Neural cell (in vitro differentiated cells): Measurements from ENCODE around the gene ETFB. TPM values are rescaled to one million over a fixed set of nuclear protein-coding genes. Genes with fewer than 3 reads are reported as not detected.

ENCODE experiments used
- H2AFZ ChIP-seq: fragments of 200-600, 300-800 bp; sonication (generic), shearing (Covaris generic); 2 replicates; pipeline ENCODE4 v1.6.0; 2014; ENCODE audit warnings: low read depth, mild to moderate bottlenecking, antibody characterized with exemption, low read length, moderate library complexity
- H3F3A ChIP-seq: fragments of 200-600 bp; shearing (Covaris generic); 2 replicates; pipeline ENCODE4 v1.6.1; 2016; ENCODE audit warnings: mild to moderate bottlenecking, moderate library complexity, mixed read lengths, antibody characterized with exemption, low read length; ENCODE audit not compliant: insufficient read depth, poor library complexity, severe bottlenecking
- H3K27ac ChIP-seq: fragments of 200-600, 300-800 bp; sonication (generic), shearing (Covaris generic); 2 replicates; pipeline ENCODE4 v1.5.1; 2014; ENCODE audit warnings: mild to moderate bottlenecking, low read length, moderate library complexity
- H3K27me3 ChIP-seq: fragments of 300-800, 200-600 bp; sonication (generic), shearing (Covaris generic); 2 replicates; pipeline ENCODE4 v1.6.0; 2014; ENCODE audit warnings: mild to moderate bottlenecking, low read depth, low read length, moderate library complexity; ENCODE audit not compliant: insufficient read depth
- H3K36me3 ChIP-seq: fragments of 300-800, 200-600 bp; sonication (generic), shearing (Covaris generic); 2 replicates; pipeline ENCODE4 v1.5.1; 2014; ENCODE audit warnings: mild to moderate bottlenecking, antibody characterized with exemption, low read length, moderate library complexity; ENCODE audit not compliant: insufficient read depth
- H3K4me2 ChIP-seq: fragments of 300-800, 200-600 bp; sonication (generic), shearing (Covaris generic); 2 replicates; pipeline ENCODE4 v1.6.0; 2014; ENCODE audit warnings: mild to moderate bottlenecking, low read length
- H3K4me3 ChIP-seq: fragments of 300-800, 200-600 bp; sonication (generic), shearing (Covaris generic); 2 replicates; pipeline ENCODE4 v1.5.1; 2014; ENCODE audit warnings: mild to moderate bottlenecking, low read length, moderate library complexity
- H3K79me2 ChIP-seq: fragments of 200-600 bp; shearing (Covaris generic); replicated peaks from 2 replicates; pipeline ENCODE4 v1.6.0; 2014; ENCODE audit warnings: mild to moderate bottlenecking, low read length, moderate library complexity; ENCODE audit not compliant: insufficient read depth
- H3K9ac ChIP-seq: fragments of 300-800, 200-600 bp; sonication (generic), shearing (Covaris generic); 2 replicates; pipeline ENCODE4 v1.6.1; 2016; ENCODE audit warnings: mild to moderate bottlenecking, low read length, mixed read lengths
- H3K9me2 ChIP-seq: fragments of 200-600 bp; shearing (Covaris generic); 2 replicates; pipeline ENCODE4 v1.6.1; 2016; ENCODE audit warnings: mild to moderate bottlenecking, low read length, mixed read lengths; ENCODE audit not compliant: insufficient read depth
- H3K9me3 ChIP-seq: fragments of 200-600, 300-800 bp; sonication (generic), shearing (Covaris generic); 2 replicates; pipeline ENCODE4 v1.6.1; 2016; ENCODE audit warnings: mild to moderate bottlenecking, mixed run types, low read length, moderate library complexity, mixed read lengths
- H4K20me1 ChIP-seq: fragments of 200-600 bp; shearing (Covaris generic); 2 replicates; pipeline ENCODE4 v1.6.1; 2016; ENCODE audit warnings: mild to moderate bottlenecking, mixed run types; ENCODE audit not compliant: insufficient read depth
- CTCF ChIP-seq: fragments of 450-650 bp; IDR thresholded peaks from 2 replicates; pipeline ENCODE4 v1.5.1; 2014; ENCODE audit warnings: antibody characterized with exemption, mild to moderate bottlenecking, moderate library complexity; ENCODE audit not compliant: poor library complexity, severe bottlenecking
- EP300 ChIP-seq: fragments of 450-650 bp; conservative IDR thresholded peaks from 2 replicates; pipeline ENCODE4 v1.6.1; 2014; ENCODE audit warnings: antibody characterized with exemption, mild to moderate bottlenecking, moderate library complexity; ENCODE audit not compliant: poor library complexity, severe bottlenecking
- EZH2 ChIP-seq: fragments of 200-600, 300-800 bp; shearing (Covaris generic), sonication (generic); IDR thresholded peaks from 2 replicates; pipeline ENCODE4 v1.6.1; 2014; ENCODE audit warnings: antibody characterized with exemption, low read length, borderline replicate concordance, mild to moderate bottlenecking; ENCODE audit not compliant: insufficient read depth, poor library complexity, severe bottlenecking
- MXI1 ChIP-seq: fragments of 450-650 bp; conservative IDR thresholded peaks from 2 replicates; pipeline ENCODE4 v1.6.1; 2014; ENCODE audit warnings: antibody characterized with exemption, mild to moderate bottlenecking; ENCODE audit not compliant: poor library complexity, severe bottlenecking
- POLR2AphosphoS5 ChIP-seq: IDR thresholded peaks from 2 replicates; pipeline ENCODE4 v1.6.1; 2012
- RAD21 ChIP-seq: fragments of 450-650 bp; conservative IDR thresholded peaks from 2 replicates; pipeline ENCODE4 v1.6.1; 2014; ENCODE audit warnings: antibody characterized with exemption, mild to moderate bottlenecking, moderate library complexity
- REST ChIP-seq: IDR thresholded peaks from 2 replicates; pipeline ENCODE4 v1.6.1; 2012; ENCODE audit warnings: borderline replicate concordance
- SMC3 ChIP-seq: fragments of 450-650 bp; conservative IDR thresholded peaks from 2 replicates; pipeline ENCODE4 v1.6.1; 2014; ENCODE audit warnings: antibody characterized with exemption, mild to moderate bottlenecking, moderate library complexity; ENCODE audit not compliant: poor library complexity
- TAF1 ChIP-seq: IDR thresholded peaks from 2 replicates; pipeline ENCODE4 v1.6.1; 2012; ENCODE audit warnings: low read depth
- polyA plus RNA-seq: library from polyadenylated mRNA; depleted of rRNA; stranded (reverse); fragments of >200 nt; gene quantifications from 2 replicates; pipeline ENCODE4 v1.2.3, GENCODE V29; 2014

ETFB gene
- polyA plus RNA-seq, 1 donor from 2014 or later, result 383 TPM

DNA sequence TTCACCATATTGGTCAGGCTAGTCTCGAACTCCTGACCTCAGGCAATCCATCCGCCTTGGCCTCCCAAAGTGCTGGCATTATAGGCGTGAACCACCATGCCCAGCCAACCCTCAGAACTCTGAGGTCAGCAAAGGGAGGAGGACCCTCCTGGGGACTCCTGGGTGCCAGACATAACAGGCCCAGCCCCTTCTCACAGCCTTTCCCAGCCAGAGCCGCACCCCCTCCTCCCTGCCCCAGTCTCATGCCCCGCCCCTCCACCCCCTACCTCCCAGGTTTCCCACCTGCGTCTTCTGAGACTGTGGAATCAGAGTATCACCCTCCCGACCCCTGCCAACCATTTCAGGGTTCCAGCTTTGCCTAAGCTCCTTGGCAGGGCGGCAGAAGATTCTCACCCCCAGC lies 49.5 kb downstream of the ETFB start:
- Histone ChIP-seq H4K20me1 (no peaks in the 10 kb centered on the region), H2AFZ (no peak overlapping the region), H3K36me3 (no peaks in the 10 kb centered on the region), H3K4me3 (no peak overlapping the region), H3K4me2 (no peak overlapping the region), H3K9me2 (no peaks in the 10 kb centered on the region), H3K79me2 (peaks cover 4% of the 10 kb centered on the region), H3F3A (no peaks in the 10 kb centered on the region), H3K27me3 (no peaks in the 10 kb centered on the region), H3K9me3 (no peaks in the 10 kb centered on the region), H3K9ac (no peak overlapping the region), H3K27ac (no peak overlapping the region)
- TF ChIP-seq POLR2AphosphoS5 (no peak), RAD21 (no peak), REST (no peak), TAF1 (no peak), SMC3 (no peak), CTCF (no peak), EZH2 (no peak), MXI1 (no peak), EP300 (no peak)

DNA sequence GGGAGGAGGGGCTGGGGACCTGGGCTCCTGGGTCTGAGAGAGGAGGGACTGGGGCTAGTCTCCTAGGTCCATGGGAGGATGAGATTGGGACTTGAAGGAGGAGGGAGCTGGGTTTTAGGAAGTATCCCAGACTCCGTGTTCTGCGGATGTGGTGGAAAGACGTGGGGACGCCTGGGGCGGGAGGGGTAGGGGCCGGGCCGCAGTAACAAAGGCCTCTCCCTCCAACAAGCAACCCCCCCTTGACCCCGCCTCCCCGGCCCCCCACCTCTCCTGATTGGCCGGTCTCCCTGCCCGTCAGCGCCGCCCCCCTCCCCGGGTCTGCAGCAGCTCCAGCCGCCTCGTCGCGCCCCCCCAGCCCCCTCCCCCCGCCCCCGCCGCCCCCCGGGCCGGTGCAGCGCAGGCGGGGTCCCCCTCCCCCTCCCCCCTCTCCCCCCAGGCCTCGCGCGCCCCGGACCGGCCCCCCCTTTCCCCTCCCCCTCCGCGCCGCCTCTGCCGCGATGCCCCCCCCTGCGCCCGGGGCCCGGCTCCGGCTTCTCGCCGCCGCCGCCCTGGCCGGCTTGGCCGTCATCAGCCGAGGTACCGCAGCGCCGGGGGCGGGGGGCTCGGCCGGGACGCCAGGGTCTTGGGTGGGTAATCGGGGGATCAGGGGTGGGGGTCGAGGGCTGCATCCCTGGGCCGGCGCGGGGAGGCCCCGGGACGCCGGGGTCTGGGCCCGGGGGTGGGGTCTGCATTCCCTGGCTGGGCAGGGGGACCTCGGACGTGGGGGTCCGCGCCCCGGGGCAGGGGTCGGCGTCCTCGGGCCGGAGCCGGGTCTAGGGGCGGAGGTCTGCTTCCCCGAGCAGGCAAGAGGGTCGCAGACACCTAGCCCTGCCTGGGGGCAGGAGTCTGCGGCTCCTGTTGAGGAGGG lies 54.6 kb downstream of the ETFB start, which contains the start of gene IGLON5:
Gene IGLON5, plus strand, starts transcription at position 294 of the 907 bp plus-strand sequence. Its CDS starts 204 bp downstream, at position 498.
- Histone ChIP-seq H3K27me3 (no peaks in the 10 kb centered on the region), H3K4me2 (peak within 1 kb of the TSS; percentile 86), H3K9me3 (peaks cover 4% of the 10 kb centered on the region), H3K4me3 (peak within 1 kb of the TSS; percentile 85), H3K9ac (peak within 1 kb of the TSS; percentile 84), H3F3A (no peaks in the 10 kb centered on the region), H3K36me3 (no peaks in the 10 kb centered on the region), H2AFZ (peak within 1 kb of the TSS; percentile 56), H4K20me1 (no peaks in the 10 kb centered on the region), H3K9me2 (no peaks in the 10 kb centered on the region), H3K79me2 (peaks cover 4% of the 10 kb centered on the region), H3K27ac (peak within 1 kb of the TSS; percentile 39)
- TF ChIP-seq CTCF (no peak), POLR2AphosphoS5 (peak; percentile 46), MXI1 (no peak), REST (no peak), RAD21 (no peak), TAF1 (no peak), EZH2 (no peak)
